GM12875 (cell line): ENCODE measurements around the gene AURKAIP1.
"Not testable (repeated sequence)": the region's sequence is repeated elsewhere in the genome, so short reads cannot be mapped to it uniquely, and the experiment has no call there.

Experiments used
- H3K4me3 ChIP-seq: one replicate; pipeline ENCODE4 v1.5.1; 2011; ENCODE audit warnings: low read depth, low read length, control low read depth
- TF ChIP-seq, protein P1 (sequence below): IDR thresholded peaks from 2 replicates; pipeline ENCODE4 v1.5.1; 2011; ENCODE audit warnings: low read depth, mild to moderate bottlenecking, control low read depth, inconsistent platforms, low read length, moderate library complexity, borderline replicate concordance; ENCODE audit not compliant: insufficient read depth

Gene AURKAIP1

GRCh38 chr1:1370771-1371300 is 4.2 kb downstream of the AURKAIP1 start:
- TF ChIP-seq, protein P1, sequence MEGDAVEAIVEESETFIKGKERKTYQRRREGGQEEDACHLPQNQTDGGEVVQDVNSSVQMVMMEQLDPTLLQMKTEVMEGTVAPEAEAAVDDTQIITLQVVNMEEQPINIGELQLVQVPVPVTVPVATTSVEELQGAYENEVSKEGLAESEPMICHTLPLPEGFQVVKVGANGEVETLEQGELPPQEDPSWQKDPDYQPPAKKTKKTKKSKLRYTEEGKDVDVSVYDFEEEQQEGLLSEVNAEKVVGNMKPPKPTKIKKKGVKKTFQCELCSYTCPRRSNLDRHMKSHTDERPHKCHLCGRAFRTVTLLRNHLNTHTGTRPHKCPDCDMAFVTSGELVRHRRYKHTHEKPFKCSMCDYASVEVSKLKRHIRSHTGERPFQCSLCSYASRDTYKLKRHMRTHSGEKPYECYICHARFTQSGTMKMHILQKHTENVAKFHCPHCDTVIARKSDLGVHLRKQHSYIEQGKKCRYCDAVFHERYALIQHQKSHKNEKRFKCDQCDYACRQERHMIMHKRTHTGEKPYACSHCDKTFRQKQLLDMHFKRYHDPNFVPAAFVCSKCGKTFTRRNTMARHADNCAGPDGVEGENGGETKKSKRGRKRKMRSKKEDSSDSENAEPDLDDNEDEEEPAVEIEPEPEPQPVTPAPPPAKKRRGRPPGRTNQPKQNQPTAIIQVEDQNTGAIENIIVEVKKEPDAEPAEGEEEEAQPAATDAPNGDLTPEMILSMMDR = no peak
- no peak overlapping the region for H3K4me3 ChIP-seq

DNA sequence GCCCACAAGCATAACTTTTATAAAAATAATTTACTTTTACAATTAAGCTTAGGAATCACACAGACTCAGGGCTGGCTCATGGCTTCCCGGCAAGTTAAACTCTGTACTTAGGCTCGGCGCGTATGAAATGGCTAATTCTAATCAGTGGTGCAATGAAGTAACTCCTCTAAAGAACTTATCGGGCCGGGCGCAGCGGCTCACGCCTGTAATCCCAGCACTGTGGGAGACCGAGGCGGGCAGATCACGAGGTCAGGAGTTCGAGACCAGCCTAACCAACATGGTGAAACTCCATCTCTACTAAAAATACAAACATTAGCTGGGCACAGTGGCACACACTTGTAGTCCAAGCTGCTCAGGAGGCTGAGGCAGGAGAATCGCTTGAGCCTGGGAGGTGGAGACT is 4.9 kb downstream of the AURKAIP1 start:
- H3K4me3 ChIP-seq = not testable (repeated sequence)

DNA sequence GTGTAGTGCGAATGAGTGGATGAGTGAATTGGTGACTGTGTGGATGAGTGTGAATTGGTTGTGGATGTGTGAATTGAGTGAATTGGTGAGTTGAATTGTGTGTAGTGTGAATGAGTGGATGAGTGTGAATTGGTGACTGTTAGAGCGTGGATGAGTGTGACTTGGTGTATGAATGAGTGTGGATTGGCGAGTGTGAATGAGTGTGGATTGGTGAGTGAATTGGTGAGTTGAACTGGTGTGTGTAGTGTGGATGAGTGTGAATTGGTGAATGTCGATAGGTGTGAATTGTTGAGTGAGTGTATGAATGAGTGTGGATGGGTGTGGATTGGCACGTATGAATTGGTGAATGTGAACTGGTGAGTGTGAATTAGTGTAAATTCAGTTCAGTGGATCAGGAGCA is 7.7 kb downstream of the AURKAIP1 start:
- H3K4me3 ChIP-seq = no peak overlapping the region
- TF ChIP-seq, protein P1 = no peak

DNA sequence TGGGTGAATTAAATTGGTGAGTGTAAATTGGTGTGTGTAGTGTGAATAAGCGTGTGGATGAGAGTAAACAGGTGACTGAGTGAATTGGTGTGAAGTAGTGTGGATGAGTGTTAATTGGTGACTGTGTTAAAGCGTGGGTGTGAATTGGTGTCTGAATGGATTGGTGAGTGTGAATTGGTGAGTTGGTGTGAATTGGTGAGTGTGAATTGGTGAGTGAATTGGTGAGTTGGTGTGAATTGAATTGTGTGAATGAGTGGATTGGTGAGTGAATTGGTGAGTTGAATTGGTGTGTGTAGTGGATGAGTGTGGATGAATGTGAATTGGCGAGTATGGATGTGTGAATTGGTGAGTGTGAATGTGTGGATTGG is 8.3 kb downstream of the AURKAIP1 start:
- TF ChIP-seq, protein P1 = no peak
- H3K4me3 ChIP-seq = no peak overlapping the region

- no peak overlapping the region for H3K4me3 ChIP-seq
- TF ChIP-seq, protein P1 = no peak
Observed at GRCh38 chr1:1365875-1366698, 8.9 kb downstream of the AURKAIP1 start.

DNA sequence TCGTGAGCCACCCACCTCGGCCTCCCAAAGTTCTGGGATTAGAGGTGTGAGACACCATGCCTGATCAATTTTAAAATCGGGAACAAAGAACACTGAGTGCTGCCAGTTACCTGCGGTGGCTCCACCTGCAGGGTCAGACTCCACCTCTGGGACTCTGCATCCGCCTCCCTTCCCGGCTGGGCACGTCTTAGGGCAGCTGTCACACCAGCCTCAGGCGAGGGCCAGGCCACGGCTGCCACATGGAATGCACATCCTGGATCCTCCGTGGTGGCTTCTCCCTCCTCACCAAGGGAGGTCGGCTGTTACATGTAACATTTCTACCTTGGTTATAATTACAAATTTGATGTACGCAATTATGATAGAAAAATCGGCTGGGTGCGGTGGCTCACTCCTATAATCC is 10.7 kb downstream of the AURKAIP1 start:
- TF ChIP-seq, protein P1 = no peak
- H3K4me3 ChIP-seq = no peak overlapping the region

DNA sequence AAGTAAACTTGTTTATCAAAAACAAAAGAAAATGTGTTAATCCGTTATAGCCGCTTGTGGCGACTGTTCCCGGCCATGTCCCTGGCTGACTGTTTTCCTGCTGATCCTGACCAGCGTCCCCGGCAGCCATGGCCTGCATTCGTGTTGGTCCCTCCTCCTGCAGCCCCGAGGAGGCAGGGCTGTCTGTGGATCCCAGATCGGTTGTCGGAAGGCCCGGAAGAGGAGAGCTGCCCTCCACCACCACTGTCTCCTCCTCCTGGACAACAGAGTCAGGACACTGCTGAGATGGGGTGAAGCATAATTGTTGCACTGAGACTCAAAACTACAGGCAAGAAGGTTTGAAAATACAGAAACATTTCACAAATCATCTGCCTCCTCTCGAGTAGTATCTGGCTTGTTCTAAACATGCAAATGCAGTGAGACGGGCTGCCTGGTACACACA is 13.0 kb downstream of the AURKAIP1 start:
- no peak overlapping the region for H3K4me3 ChIP-seq
- TF ChIP-seq, protein P1 = no peak
